GM18868 (cell line): ENCODE results near the gene FNDC10.

Experiments
- ATAC-seq: cut with Tn5 transposase; IDR thresholded peaks from one replicate; pipeline ENCODE4 v1.9.1; 2021; ENCODE audit warnings: mild to moderate bottlenecking, moderate library complexity; ENCODE audit not compliant: unreplicated experiment

FNDC10 gene

GRCh38 chr1:1550087-1550486 lies 49.8 kb downstream of the FNDC10 start:
- ATAC-seq = no peak

- ATAC-seq = no peak
These were observed 51.3 kb downstream of the FNDC10 start for GRCh38 chr1:1548591-1548990.
